ENCODE measurements around the gene OLFM2. TPM values are rescaled to one million over a fixed set of nuclear protein-coding genes. Genes with fewer than 3 reads are reported as not detected.

The OLFM2 gene
- total and polyA plus RNA-seq, 9 of the 15 experiments (the other 6 are each of a cell fraction or from before 2014, with no cell fraction given) = 0.10 to 0.33 (median 0.23) TPM; not detected in 4

GRCh38 chr19:9945319-9945966, 9.1 kb upstream of the OLFM2 start (continued):
- TF ChIP-seq RBM22 (IDR thresholded peaks at IDR 0.05; ENCODE audit: low read depth, low read length, poor library complexity, severe bottlenecking) = no peak
- TF ChIP-seq CCAR2 (IDR thresholded peaks at IDR 0.05; ENCODE audit: low read depth, low read length) = no peak
- no peak for TF ChIP-seq FOXK1 (CRISPR knock-in tag; IDR thresholded peaks at IDR 0.05; ENCODE audit: borderline replicate concordance)
- TF ChIP-seq HDAC6 (IDR thresholded peaks at IDR 0.05; ENCODE audit: low read depth, low read length) = no peak
- TF ChIP-seq HMGN3 (IDR thresholded peaks at IDR 0.05; ENCODE audit: borderline replicate concordance, extremely low read depth, insufficient read length, low read depth, low read length) = no peak
- TF ChIP-seq BRF1 (IDR thresholded peaks at IDR 0.05; ENCODE audit: borderline replicate concordance, extremely low read depth, insufficient read length) = no peak
- TF ChIP-seq SMARCA4 (IDR thresholded peaks at IDR 0.05) = peak; percentile 52; the same call in 1 of the 2 replicates
- no peak for TF ChIP-seq ZNF324 (CRISPR knock-in tag; IDR thresholded peaks at IDR 0.05)
- no peak for TF ChIP-seq DIDO1 (tag; IDR thresholded peaks at IDR 0.05; ENCODE audit: low read depth)
- TF ChIP-seq TBP (optimal IDR thresholded peaks at IDR 0.05; ENCODE audit: low read depth, low read length) = peak; percentile 46
- no peak for TF ChIP-seq TAF7 (tag; IDR thresholded peaks at IDR 0.05)
- TF ChIP-seq ILF3 (IDR thresholded peaks at IDR 0.05; ENCODE audit: borderline replicate concordance) = no peak
- TF ChIP-seq SMARCE1 (IDR thresholded peaks at IDR 0.05) = 0 out of 2 replicates have a peak, but pooled peaks have one; percentile 40
- no peak for TF ChIP-seq MEF2A (IDR thresholded peaks at IDR 0.05; ENCODE audit: control insufficient read depth, low read depth, low read length)
- no peak for TF ChIP-seq ZNF518B (CRISPR knock-in tag; IDR thresholded peaks at IDR 0.05)
- TF ChIP-seq BCL6 (CRISPR knock-in tag; IDR thresholded peaks at IDR 0.05) = no peak
- no peak for TF ChIP-seq CBFB (CRISPR knock-in tag; IDR thresholded peaks at IDR 0.05)
- no peak for TF ChIP-seq CREB3 (tag; conservative IDR thresholded peaks at IDR 0.05; ENCODE audit: low read depth)
- no peak for TF ChIP-seq ELF2 (CRISPR knock-in tag; IDR thresholded peaks at IDR 0.05)
- TF ChIP-seq ARID4B (CRISPR knock-in tag; IDR thresholded peaks at IDR 0.05) = no peak
- TF ChIP-seq MED1 (CRISPR knock-in tag; IDR thresholded peaks at IDR 0.05; ENCODE audit: borderline replicate concordance) = no peak
